WTC11 (cell line): ENCODE measurements around the gene B3GALT5.

Experiments used
- CREB1 ChIP-seq: sonication (generic); formaldehyde crosslinking; IDR thresholded peaks from 2 replicates; pipeline ENCODE4 v1.8.0; 2023; ENCODE audit warnings: mild to moderate bottlenecking, missing genetic modification reagents
- CREM ChIP-seq: sonication (generic); formaldehyde crosslinking; IDR thresholded peaks from 2 replicates; pipeline ENCODE4 v1.8.1; 2022; ENCODE audit warnings: mild to moderate bottlenecking, missing genetic modification reagents, moderate library complexity
- ELF4 ChIP-seq: sonication (generic); formaldehyde crosslinking; IDR thresholded peaks from 2 replicates; pipeline ENCODE4 v1.8.1; 2022; ENCODE audit warnings: low read depth, mild to moderate bottlenecking, moderate library complexity, missing genetic modification reagents
- ETV6 ChIP-seq: sonication (generic); formaldehyde crosslinking; IDR thresholded peaks from 2 replicates; pipeline ENCODE4 v1.8.1; 2022; ENCODE audit warnings: mild to moderate bottlenecking, missing genetic modification reagents
- FOXK1 ChIP-seq: sonication (generic); formaldehyde crosslinking; IDR thresholded peaks from 2 replicates; pipeline ENCODE4 v1.8.0; 2022; ENCODE audit warnings: mild to moderate bottlenecking, moderate library complexity, missing genetic modification reagents
- MXD4 ChIP-seq: fragments of 250-450 bp; sonication (Bioruptor Pico); IDR thresholded peaks from 2 replicates; pipeline ENCODE4 v1.8.0; 2021; ENCODE audit warnings: mild to moderate bottlenecking, moderate library complexity, borderline replicate concordance
- NFYB ChIP-seq: sonication (generic); formaldehyde crosslinking; conservative IDR thresholded peaks from 2 replicates; pipeline ENCODE4 v1.8.0; 2022; ENCODE audit warnings: low read depth, missing genetic modification reagents
- NR2C2 ChIP-seq: sonication (generic); formaldehyde crosslinking; IDR thresholded peaks from 2 replicates; pipeline ENCODE4 v1.8.0; 2022; ENCODE audit warnings: mild to moderate bottlenecking, missing genetic modification reagents
- ZNF121 ChIP-seq: sonication (generic); formaldehyde crosslinking; IDR thresholded peaks from 2 replicates; pipeline ENCODE4 v1.8.0; 2023; ENCODE audit warnings: missing genetic modification reagents
- TF ChIP-seq, protein P1 (sequence below): fragments of 200-600 bp; IDR thresholded peaks from 2 replicates; pipeline ENCODE4 v1.8.0; 2022; ENCODE audit warnings: antibody characterized with exemption
- TF ChIP-seq, protein P2 (sequence below): sonication (generic); formaldehyde crosslinking; IDR thresholded peaks from 2 replicates; pipeline ENCODE4 v1.8.1; 2022; ENCODE audit warnings: mild to moderate bottlenecking, moderate library complexity, missing genetic modification reagents
- TF ChIP-seq, protein P3 (sequence below): sonication (generic); formaldehyde crosslinking; IDR thresholded peaks from 2 replicates; pipeline ENCODE4 v1.8.1; 2022; ENCODE audit warnings: low read depth, mild to moderate bottlenecking, moderate library complexity, missing genetic modification reagents, borderline replicate concordance
- TF ChIP-seq, protein P4 (sequence below): sonication (generic); formaldehyde crosslinking; IDR thresholded peaks from 2 replicates; pipeline ENCODE4 v1.8.1; 2023; ENCODE audit warnings: mild to moderate bottlenecking, missing genetic modification reagents, borderline replicate concordance
- TF ChIP-seq, protein P5 (sequence below): sonication (generic); formaldehyde crosslinking; IDR thresholded peaks from 2 replicates; pipeline ENCODE4 v1.8.1; 2022; ENCODE audit warnings: low read depth, missing genetic modification reagents, borderline replicate concordance

DNA sequence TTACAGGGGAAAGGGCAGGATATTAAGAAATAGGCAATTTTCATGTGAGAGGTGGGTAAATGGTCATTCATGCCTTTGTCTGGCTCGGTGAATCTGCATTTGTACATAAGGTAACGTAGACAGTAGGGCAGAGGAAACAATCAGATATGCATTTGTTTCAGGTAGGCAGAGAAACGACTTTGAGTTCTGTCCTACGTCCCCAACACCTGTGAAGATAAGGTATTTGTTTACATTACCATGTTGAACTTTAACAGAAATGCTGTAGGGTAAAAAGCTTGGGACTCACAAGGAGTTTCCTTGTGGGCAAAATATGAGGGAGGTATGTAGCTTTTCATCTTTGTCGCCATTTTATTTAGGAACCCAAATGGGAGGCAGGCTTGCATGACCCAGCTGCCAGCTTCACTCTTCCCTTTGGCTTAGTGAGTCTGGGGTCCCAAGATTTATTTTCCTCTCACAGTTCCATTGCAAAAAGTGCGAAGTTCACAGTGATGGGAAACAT, 31.4 kb downstream of the B3GALT5 start:
- TF ChIP-seq NR2C2 (CRISPR knock-in tag), result no peak
- TF ChIP-seq, protein P1, sequence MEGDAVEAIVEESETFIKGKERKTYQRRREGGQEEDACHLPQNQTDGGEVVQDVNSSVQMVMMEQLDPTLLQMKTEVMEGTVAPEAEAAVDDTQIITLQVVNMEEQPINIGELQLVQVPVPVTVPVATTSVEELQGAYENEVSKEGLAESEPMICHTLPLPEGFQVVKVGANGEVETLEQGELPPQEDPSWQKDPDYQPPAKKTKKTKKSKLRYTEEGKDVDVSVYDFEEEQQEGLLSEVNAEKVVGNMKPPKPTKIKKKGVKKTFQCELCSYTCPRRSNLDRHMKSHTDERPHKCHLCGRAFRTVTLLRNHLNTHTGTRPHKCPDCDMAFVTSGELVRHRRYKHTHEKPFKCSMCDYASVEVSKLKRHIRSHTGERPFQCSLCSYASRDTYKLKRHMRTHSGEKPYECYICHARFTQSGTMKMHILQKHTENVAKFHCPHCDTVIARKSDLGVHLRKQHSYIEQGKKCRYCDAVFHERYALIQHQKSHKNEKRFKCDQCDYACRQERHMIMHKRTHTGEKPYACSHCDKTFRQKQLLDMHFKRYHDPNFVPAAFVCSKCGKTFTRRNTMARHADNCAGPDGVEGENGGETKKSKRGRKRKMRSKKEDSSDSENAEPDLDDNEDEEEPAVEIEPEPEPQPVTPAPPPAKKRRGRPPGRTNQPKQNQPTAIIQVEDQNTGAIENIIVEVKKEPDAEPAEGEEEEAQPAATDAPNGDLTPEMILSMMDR, result no peak
- TF ChIP-seq, protein P2, sequence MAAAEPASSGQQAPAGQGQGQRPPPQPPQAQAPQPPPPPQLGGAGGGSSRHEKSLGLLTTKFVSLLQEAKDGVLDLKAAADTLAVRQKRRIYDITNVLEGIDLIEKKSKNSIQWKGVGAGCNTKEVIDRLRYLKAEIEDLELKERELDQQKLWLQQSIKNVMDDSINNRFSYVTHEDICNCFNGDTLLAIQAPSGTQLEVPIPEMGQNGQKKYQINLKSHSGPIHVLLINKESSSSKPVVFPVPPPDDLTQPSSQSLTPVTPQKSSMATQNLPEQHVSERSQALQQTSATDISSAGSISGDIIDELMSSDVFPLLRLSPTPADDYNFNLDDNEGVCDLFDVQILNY, result no peak
- TF ChIP-seq, protein P3, sequence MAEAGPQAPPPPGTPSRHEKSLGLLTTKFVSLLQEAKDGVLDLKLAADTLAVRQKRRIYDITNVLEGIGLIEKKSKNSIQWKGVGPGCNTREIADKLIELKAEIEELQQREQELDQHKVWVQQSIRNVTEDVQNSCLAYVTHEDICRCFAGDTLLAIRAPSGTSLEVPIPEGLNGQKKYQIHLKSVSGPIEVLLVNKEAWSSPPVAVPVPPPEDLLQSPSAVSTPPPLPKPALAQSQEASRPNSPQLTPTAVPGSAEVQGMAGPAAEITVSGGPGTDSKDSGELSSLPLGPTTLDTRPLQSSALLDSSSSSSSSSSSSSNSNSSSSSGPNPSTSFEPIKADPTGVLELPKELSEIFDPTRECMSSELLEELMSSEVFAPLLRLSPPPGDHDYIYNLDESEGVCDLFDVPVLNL (CRISPR knock-in tag), result no peak
- TF ChIP-seq ETV6 (CRISPR knock-in tag), result no peak
- TF ChIP-seq ZNF121 (CRISPR knock-in tag), result no peak
- TF ChIP-seq CREM (CRISPR knock-in tag), result no peak
- TF ChIP-seq CREB1 (CRISPR knock-in tag), result no peak
- TF ChIP-seq, protein P4, sequence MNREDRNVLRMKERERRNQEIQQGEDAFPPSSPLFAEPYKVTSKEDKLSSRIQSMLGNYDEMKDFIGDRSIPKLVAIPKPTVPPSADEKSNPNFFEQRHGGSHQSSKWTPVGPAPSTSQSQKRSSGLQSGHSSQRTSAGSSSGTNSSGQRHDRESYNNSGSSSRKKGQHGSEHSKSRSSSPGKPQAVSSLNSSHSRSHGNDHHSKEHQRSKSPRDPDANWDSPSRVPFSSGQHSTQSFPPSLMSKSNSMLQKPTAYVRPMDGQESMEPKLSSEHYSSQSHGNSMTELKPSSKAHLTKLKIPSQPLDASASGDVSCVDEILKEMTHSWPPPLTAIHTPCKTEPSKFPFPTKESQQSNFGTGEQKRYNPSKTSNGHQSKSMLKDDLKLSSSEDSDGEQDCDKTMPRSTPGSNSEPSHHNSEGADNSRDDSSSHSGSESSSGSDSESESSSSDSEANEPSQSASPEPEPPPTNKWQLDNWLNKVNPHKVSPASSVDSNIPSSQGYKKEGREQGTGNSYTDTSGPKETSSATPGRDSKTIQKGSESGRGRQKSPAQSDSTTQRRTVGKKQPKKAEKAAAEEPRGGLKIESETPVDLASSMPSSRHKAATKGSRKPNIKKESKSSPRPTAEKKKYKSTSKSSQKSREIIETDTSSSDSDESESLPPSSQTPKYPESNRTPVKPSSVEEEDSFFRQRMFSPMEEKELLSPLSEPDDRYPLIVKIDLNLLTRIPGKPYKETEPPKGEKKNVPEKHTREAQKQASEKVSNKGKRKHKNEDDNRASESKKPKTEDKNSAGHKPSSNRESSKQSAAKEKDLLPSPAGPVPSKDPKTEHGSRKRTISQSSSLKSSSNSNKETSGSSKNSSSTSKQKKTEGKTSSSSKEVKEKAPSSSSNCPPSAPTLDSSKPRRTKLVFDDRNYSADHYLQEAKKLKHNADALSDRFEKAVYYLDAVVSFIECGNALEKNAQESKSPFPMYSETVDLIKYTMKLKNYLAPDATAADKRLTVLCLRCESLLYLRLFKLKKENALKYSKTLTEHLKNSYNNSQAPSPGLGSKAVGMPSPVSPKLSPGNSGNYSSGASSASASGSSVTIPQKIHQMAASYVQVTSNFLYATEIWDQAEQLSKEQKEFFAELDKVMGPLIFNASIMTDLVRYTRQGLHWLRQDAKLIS (CRISPR knock-in tag), result no peak
- no peak for TF ChIP-seq NFYB (CRISPR knock-in tag)
- TF ChIP-seq FOXK1 (CRISPR knock-in tag), result no peak
- TF ChIP-seq, protein P5, sequence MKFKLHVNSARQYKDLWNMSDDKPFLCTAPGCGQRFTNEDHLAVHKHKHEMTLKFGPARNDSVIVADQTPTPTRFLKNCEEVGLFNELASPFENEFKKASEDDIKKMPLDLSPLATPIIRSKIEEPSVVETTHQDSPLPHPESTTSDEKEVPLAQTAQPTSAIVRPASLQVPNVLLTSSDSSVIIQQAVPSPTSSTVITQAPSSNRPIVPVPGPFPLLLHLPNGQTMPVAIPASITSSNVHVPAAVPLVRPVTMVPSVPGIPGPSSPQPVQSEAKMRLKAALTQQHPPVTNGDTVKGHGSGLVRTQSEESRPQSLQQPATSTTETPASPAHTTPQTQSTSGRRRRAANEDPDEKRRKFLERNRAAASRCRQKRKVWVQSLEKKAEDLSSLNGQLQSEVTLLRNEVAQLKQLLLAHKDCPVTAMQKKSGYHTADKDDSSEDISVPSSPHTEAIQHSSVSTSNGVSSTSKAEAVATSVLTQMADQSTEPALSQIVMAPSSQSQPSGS (CRISPR knock-in tag), result no peak
- no peak for TF ChIP-seq ELF4
- no peak for TF ChIP-seq MXD4 (CRISPR knock-in tag)
